HG03097 (cell line): ENCODE measurements around the gene CLDN7.

Experiments
- ATAC-seq: cut with Tn5 transposase; IDR thresholded peaks from one replicate; pipeline ENCODE4 v1.9.1; 2021; ENCODE audit not compliant: unreplicated experiment, low FRiP score

The CLDN7 gene

GRCh38 chr17:7221278-7222092 is 40.8 kb downstream of the CLDN7 start:
- no peak for ATAC-seq

- ATAC-seq = no peak
Measured at GRCh38 chr17:7220593-7221277, 41.5 kb downstream of the CLDN7 start.

- peak; percentile 32 for ATAC-seq
Measured at GRCh38 chr17:7219812-7220592, 42.3 kb downstream of the CLDN7 start, which contains the start of the genes ACADVL and DLG4. ACADVL (plus strand) TSS chr17:7219938; CDS start chr17:7219985, 47 bp downstream. DLG4 (minus strand) TSS chr17:7219836.

- ATAC-seq = no peak
Measured at GRCh38 chr17:7219229-7219811, 43.0 kb downstream of the CLDN7 start.

- ATAC-seq = no peak
Measured at GRCh38 chr17:7218758-7219157, 43.5 kb downstream of the CLDN7 start.

GRCh38 chr17:7218166-7218565 is 44.1 kb downstream of the CLDN7 start:
- no peak for ATAC-seq

GRCh38 chr17:7217113-7217987 is 44.9 kb downstream of the CLDN7 start:
- no peak for ATAC-seq

GRCh38 chr17:7216242-7217112 is 45.8 kb downstream of the CLDN7 start:
- no peak for ATAC-seq

GRCh38 chr17:7215652-7216180 is 46.6 kb downstream of the CLDN7 start:
- ATAC-seq = no peak

- no peak for ATAC-seq
Measured at GRCh38 chr17:7215136-7215638, 47.1 kb downstream of the CLDN7 start.

- peak; percentile 71 for ATAC-seq
Measured at GRCh38 chr17:7214300-7215135, 47.8 kb downstream of the CLDN7 start.

- ATAC-seq = peak; percentile 6
Measured at GRCh38 chr17:7213895-7214299, 48.4 kb downstream of the CLDN7 start.

GRCh38 chr17:7211491-7212273 is 50.6 kb downstream of the CLDN7 start:
- ATAC-seq = no peak
